Spleen (tissue), 7 donors: Measurements from ENCODE around the gene COLEC12.

Experiments
- POLR2A ChIP-seq, 3 donors: fragments of 450-650 bp; IDR thresholded peaks; one replicate each; pipeline ENCODE4 v1.5.1; 2017; ENCODE audit warnings: antibody characterized with exemption in 3 of 3, mild to moderate bottlenecking in 1 of 3
- POLR2AphosphoS5 ChIP-seq, 3 donors: sonication (generic); formaldehyde crosslinking; IDR thresholded peaks; one replicate each; pipeline ENCODE4 v1.5.1; 2017; ENCODE audit warnings: antibody characterized with exemption in 3 of 3
- TF ChIP-seq, protein P1 (sequence below), 11 experiments: fragments of 200-600 bp in 7 of 11; fragments of 450-650 bp in 4 of 11; sonication (generic) in 4 of 11; IDR thresholded peaks in 8 of 11; conservative IDR thresholded peaks in 3 of 11; 1 replicate in 7 of 11; 2 replicates in 4 of 11; pipeline versions ENCODE4 v1.4.0 to v1.8.0; 2016 to 2021; ENCODE audit warnings: antibody characterized with exemption in 11 of 11, inconsistent platforms in 4 of 11, mild to moderate bottlenecking in 1 of 11
- donor health status: DM: no; HTN: no; CAD: no; lungs with moderate emphysema.
- donor health status: DM: no; HTN: no; CAD: no.
- donor health status: DM: no; HTN: no; CAD: no.

DNA sequence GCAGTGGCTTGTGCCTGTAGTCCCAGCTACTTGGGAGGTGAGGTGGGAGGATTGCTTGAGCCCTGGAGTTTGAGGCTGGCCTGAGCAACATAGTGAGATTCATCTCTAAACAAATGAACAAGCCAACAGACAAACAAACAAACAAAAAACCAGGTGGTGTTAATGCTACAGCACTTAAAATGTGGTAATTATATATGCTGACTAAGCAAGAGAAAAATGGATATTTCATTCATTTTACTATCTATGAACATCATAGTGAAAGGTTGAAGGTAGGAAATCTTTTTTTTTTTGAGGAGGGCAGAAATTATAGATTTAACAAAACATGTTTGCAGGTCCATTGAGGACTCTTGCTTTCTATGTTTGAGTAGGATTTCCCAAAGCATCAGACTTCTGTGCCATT is 190.5 kb downstream of the COLEC12 start:
- TF ChIP-seq, protein P1, sequence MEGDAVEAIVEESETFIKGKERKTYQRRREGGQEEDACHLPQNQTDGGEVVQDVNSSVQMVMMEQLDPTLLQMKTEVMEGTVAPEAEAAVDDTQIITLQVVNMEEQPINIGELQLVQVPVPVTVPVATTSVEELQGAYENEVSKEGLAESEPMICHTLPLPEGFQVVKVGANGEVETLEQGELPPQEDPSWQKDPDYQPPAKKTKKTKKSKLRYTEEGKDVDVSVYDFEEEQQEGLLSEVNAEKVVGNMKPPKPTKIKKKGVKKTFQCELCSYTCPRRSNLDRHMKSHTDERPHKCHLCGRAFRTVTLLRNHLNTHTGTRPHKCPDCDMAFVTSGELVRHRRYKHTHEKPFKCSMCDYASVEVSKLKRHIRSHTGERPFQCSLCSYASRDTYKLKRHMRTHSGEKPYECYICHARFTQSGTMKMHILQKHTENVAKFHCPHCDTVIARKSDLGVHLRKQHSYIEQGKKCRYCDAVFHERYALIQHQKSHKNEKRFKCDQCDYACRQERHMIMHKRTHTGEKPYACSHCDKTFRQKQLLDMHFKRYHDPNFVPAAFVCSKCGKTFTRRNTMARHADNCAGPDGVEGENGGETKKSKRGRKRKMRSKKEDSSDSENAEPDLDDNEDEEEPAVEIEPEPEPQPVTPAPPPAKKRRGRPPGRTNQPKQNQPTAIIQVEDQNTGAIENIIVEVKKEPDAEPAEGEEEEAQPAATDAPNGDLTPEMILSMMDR (IDR thresholded peaks at IDR 0.05 in 8 of 11, conservative IDR thresholded peaks at IDR 0.05 in 3 of 11): no peak
- no peak for TF ChIP-seq POLR2AphosphoS5 (IDR thresholded peaks at IDR 0.05)
- TF ChIP-seq POLR2A (IDR thresholded peaks at IDR 0.05): no peak
